ENCODE data around the gene NUFIP2. TPM values are rescaled to one million over a fixed set of nuclear protein-coding genes. Genes with fewer than 3 reads are reported as not detected.

Gene NUFIP2
- polyA plus RNA-seq, 3 donors from 2014 or later: 8.6 to 17.2 (median 11.9) TPM

- H3K4me1 Mint-ChIP-seq: peaks cover 11 to 68% of the 10 kb centered on the region in 2 donors
- H3K9me3 Mint-ChIP-seq: no peaks in the 10 kb centered on the region
- H3K4me3 Mint-ChIP-seq: no peak overlapping the region
- peak overlapping the region; percentile 11 to 56 (median 46) for H3K27ac Mint-ChIP-seq
- peaks cover 0 to 16% (median 3%) of the 10 kb centered on the region in 3 donors for H3K36me3 Mint-ChIP-seq
- H3K27me3 Mint-ChIP-seq (ENCODE audit: low read depth in 3 of 3): no peaks in the 10 kb centered on the region
- no peak for DNase-seq
These were observed 37.0 kb downstream of the NUFIP2 start for GRCh38 chr17:29256735-29257466.

GRCh38 chr17:29255926-29256522 lies 37.9 kb downstream of the NUFIP2 start:
- H3K27me3 Mint-ChIP-seq (ENCODE audit: low read depth in 3 of 3): no peaks in the 10 kb centered on the region
- H3K36me3 Mint-ChIP-seq: peaks cover 0 to 10% (median 3%) of the 10 kb centered on the region in 3 donors
- DNase-seq: no peak
- no peaks in the 10 kb centered on the region for H3K9me3 Mint-ChIP-seq
- H3K4me3 Mint-ChIP-seq: no peak overlapping the region
- H3K4me1 Mint-ChIP-seq: peaks cover 11 to 63% of the 10 kb centered on the region in 2 donors
- peak overlapping the region in 5 of 6 donors; percentile 33 to 72 (median 43) for H3K27ac Mint-ChIP-seq

- H3K27ac Mint-ChIP-seq: peak overlapping the region in 4 of 6 donors; percentile 15 to 76 (median 72)
- no peaks in the 10 kb centered on the region for H3K36me3 Mint-ChIP-seq
- peaks cover 0 to 2% (median 0%) of the 10 kb centered on the region in 3 donors for H3K27me3 Mint-ChIP-seq (ENCODE audit: low read depth in 3 of 3)
- H3K9me3 Mint-ChIP-seq: no peaks in the 10 kb centered on the region
- H3K4me3 Mint-ChIP-seq: no peak overlapping the region
- DNase-seq: no peak
- peaks cover 5 to 41% of the 10 kb centered on the region in 2 donors for H3K4me1 Mint-ChIP-seq
These were observed 40.9 kb downstream of the NUFIP2 start for GRCh38 chr17:29253037-29253436.

- DNase-seq: no peak
- peak overlapping the region in 3 of 6 donors; percentile 16 to 60 (median 41) for H3K27ac Mint-ChIP-seq
- H3K9me3 Mint-ChIP-seq: no peaks in the 10 kb centered on the region
- H3K36me3 Mint-ChIP-seq: no peaks in the 10 kb centered on the region
- H3K4me1 Mint-ChIP-seq: peaks cover 3 to 33% of the 10 kb centered on the region in 2 donors
- H3K4me3 Mint-ChIP-seq: no peak overlapping the region
- peaks cover 0 to 2% (median 0%) of the 10 kb centered on the region in 3 donors for H3K27me3 Mint-ChIP-seq (ENCODE audit: low read depth in 3 of 3)
These were observed 41.7 kb downstream of the NUFIP2 start for GRCh38 chr17:29252101-29252791.

- H3K9me3 Mint-ChIP-seq: no peaks in the 10 kb centered on the region
- peaks cover 0 to 22% of the 10 kb centered on the region in 2 donors for H3K4me1 Mint-ChIP-seq
- no peaks in the 10 kb centered on the region for H3K36me3 Mint-ChIP-seq
- DNase-seq: no peak
- peak overlapping the region in 1 of 6 donors; percentile 23 for H3K27ac Mint-ChIP-seq
- peaks cover 0 to 2% (median 0%) of the 10 kb centered on the region in 3 donors for H3K27me3 Mint-ChIP-seq (ENCODE audit: low read depth in 3 of 3)
- no peak overlapping the region for H3K4me3 Mint-ChIP-seq
These were observed 42.8 kb downstream of the NUFIP2 start for GRCh38 chr17:29251184-29251583.

- Mint-ChIP-seq H3K27me3 (ENCODE audit: low read depth in 3 of 3) (peaks cover 0 to 4% (median 0%) of the 10 kb centered on the region in 3 donors), H3K27ac (peak overlapping the region in 1 of 6 donors; percentile 23), H3K9me3 (no peaks in the 10 kb centered on the region), H3K36me3 (no peaks in the 10 kb centered on the region), H3K4me3 (no peak overlapping the region), H3K4me1 (peaks cover 0 to 18% of the 10 kb centered on the region in 2 donors)
- no peak for DNase-seq
These were observed 43.3 kb downstream of the NUFIP2 start for GRCh38 chr17:29250666-29251065.

- peaks cover 0 to 13% of the 10 kb centered on the region in 2 donors for H3K4me1 Mint-ChIP-seq
- H3K4me3 Mint-ChIP-seq: no peak overlapping the region
- H3K36me3 Mint-ChIP-seq: no peaks in the 10 kb centered on the region
- no peak for DNase-seq
- peaks cover 0 to 4% (median 0%) of the 10 kb centered on the region in 3 donors for H3K27me3 Mint-ChIP-seq (ENCODE audit: low read depth in 3 of 3)
- no peak overlapping the region for H3K27ac Mint-ChIP-seq
- no peaks in the 10 kb centered on the region for H3K9me3 Mint-ChIP-seq
These were observed 45.1 kb downstream of the NUFIP2 start for GRCh38 chr17:29248845-29249244.

GRCh38 chr17:29247219-29247618 lies 46.7 kb downstream of the NUFIP2 start:
- Mint-ChIP-seq H3K4me1 (peaks cover 0 to 7% of the 10 kb centered on the region in 2 donors), H3K4me3 (no peak overlapping the region), H3K36me3 (no peaks in the 10 kb centered on the region), H3K27me3 (ENCODE audit: low read depth in 3 of 3) (peaks cover 0 to 5% (median 0%) of the 10 kb centered on the region in 3 donors), H3K27ac (peak overlapping the region in 1 of 6 donors; percentile 69), H3K9me3 (no peaks in the 10 kb centered on the region)
- no peak for DNase-seq

- no peaks in the 10 kb centered on the region for H3K9me3 Mint-ChIP-seq
- H3K27ac Mint-ChIP-seq: peak within 1 kb of the TSS in 1 of 6 donors; percentile 69
- DNase-seq: no peak
- peaks cover 0 to 5% (median 0%) of the 10 kb centered on the region in 3 donors for H3K27me3 Mint-ChIP-seq (ENCODE audit: low read depth in 3 of 3)
- no peaks in the 10 kb centered on the region for H3K36me3 Mint-ChIP-seq
- peaks cover 0 to 1% of the 10 kb centered on the region in 2 donors for H3K4me1 Mint-ChIP-seq
- no peak within 1 kb of the TSS for H3K4me3 Mint-ChIP-seq
These were observed 47.3 kb downstream of the NUFIP2 start, which contains the start of gene CRYBA1 for GRCh38 chr17:29246628-29247027. Gene CRYBA1 (plus strand): TSS chr17:29246859. CDS start chr17:29246864, 5 bp downstream.

GRCh38 chr17:29245401-29245800 lies 48.5 kb downstream of the NUFIP2 start:
- Mint-ChIP-seq H3K27ac (no peak overlapping the region), H3K36me3 (no peaks in the 10 kb centered on the region), H3K9me3 (no peaks in the 10 kb centered on the region), H3K27me3 (ENCODE audit: low read depth in 3 of 3) (peaks cover 0 to 5% (median 0%) of the 10 kb centered on the region in 3 donors), H3K4me1 (no peaks in the 10 kb centered on the region), H3K4me3 (no peak overlapping the region)
- no peak for DNase-seq

GRCh38 chr17:29243792-29244191 lies 50.2 kb downstream of the NUFIP2 start:
- H3K4me3 Mint-ChIP-seq: no peak overlapping the region
- no peaks in the 10 kb centered on the region for H3K36me3 Mint-ChIP-seq
- H3K27ac Mint-ChIP-seq: no peak overlapping the region
- DNase-seq: no peak
- no peaks in the 10 kb centered on the region for H3K4me1 Mint-ChIP-seq
- H3K9me3 Mint-ChIP-seq: no peaks in the 10 kb centered on the region
- H3K27me3 Mint-ChIP-seq (ENCODE audit: low read depth in 3 of 3): peaks cover 0 to 3% (median 0%) of the 10 kb centered on the region in 3 donors

- H3K4me1 Mint-ChIP-seq: peaks cover 0 to 2% of the 10 kb centered on the region in 2 donors
- H3K9me3 Mint-ChIP-seq: no peaks in the 10 kb centered on the region
- no peak for DNase-seq
- H3K27ac Mint-ChIP-seq: no peak overlapping the region
- H3K27me3 Mint-ChIP-seq (ENCODE audit: low read depth in 3 of 3): peaks cover 0 to 5% (median 1%) of the 10 kb centered on the region in 3 donors
- H3K36me3 Mint-ChIP-seq: peaks cover 0 to 3% (median 0%) of the 10 kb centered on the region in 3 donors
- H3K4me3 Mint-ChIP-seq: no peak overlapping the region
These were observed 51.2 kb downstream of the NUFIP2 start for GRCh38 chr17:29242790-29243189.

GRCh38 chr17:29242051-29242450 lies 51.9 kb downstream of the NUFIP2 start:
- Mint-ChIP-seq H3K36me3 (peaks cover 0 to 3% (median 0%) of the 10 kb centered on the region in 3 donors), H3K27ac (no peak overlapping the region), H3K4me1 (peaks cover 0 to 2% of the 10 kb centered on the region in 2 donors), H3K27me3 (ENCODE audit: low read depth in 3 of 3) (peaks cover 0 to 5% (median 1%) of the 10 kb centered on the region in 3 donors), H3K4me3 (no peak overlapping the region), H3K9me3 (no peaks in the 10 kb centered on the region)
- no peak for DNase-seq
